Measurements from ENCODE around the gene USP49. TPM values are rescaled to one million over a fixed set of nuclear protein-coding genes. Genes with fewer than 3 reads are reported as not detected.
A peak's percentile ranks its signal among the peaks of the same experiment; 100 is the strongest.

USP49 gene
- polyA plus RNA-seq, 4 donors: 9.2 to 18.0 (median 13.9) TPM

DNA sequence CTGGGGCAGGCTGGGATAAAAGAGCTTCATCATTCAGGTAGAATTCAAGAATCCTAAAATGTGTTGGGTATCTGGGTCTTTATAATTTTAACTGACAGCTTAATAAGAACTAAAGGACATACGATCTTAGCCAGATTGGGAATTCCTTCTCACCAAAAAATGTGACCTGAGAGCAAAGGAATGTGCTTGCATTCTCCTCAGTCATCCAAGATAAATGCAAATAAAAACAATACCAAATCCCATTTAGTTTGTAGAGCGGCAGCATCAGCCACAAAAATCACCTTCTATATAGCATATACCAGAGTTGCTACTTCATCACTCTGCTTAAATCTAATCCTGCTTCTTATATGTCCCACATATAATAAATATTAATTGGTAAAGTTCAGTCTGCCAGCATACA is 16.9 kb downstream of the USP49 start:
- DNase-seq (ENCODE audit: low read depth in 4 of 4, low spot score in 2 of 4): no peak

DNA sequence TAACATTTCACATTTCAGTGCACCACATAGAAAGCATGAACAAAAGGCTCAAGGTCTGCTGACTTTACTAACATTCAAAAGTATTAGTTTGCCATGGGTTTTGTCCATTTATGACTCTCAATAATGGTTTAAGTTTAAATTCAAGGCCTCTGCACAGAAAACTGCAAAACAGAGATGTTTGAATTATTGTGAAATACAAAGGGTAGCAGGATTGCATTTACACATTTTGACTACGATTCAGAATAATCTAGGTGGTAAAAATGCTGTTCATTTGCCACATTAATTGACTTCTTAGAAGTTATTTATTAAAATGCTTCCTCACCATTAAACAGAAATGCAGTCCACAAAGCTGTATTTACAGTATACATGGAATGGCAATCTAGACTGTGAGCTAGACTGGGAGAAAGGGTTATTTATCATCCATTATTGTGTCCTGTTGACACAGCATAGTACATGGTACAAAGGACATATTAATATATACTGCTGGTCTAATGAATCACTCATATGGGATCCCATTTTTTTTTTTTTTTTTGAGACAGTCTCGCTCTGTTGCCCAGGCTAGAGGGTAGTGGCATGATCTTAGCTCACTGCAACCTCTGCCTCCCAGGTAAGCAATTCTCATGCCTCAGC is 18.0 kb downstream of the USP49 start:
- DNase-seq (ENCODE audit: low read depth in 4 of 4, low spot score in 2 of 4): no peak

DNA sequence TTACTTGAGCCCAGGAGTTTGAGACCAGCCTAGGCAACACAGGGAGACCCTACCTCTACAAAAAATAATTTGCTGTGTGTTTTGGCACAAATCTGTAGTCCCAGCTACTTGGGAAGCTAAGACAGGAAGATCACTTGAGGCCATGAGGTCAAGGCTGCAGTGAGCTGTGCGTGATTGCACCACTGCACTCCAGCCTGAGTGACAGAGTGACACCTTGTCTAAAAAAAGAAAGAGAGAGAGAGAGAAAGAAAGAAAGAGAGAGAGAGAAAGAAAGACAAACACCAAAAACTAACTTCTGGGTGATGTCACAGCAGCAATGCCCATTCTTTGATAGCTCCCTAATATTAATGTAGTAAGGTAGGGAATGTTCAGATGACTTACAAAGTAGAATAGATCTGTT is 20.4 kb downstream of the USP49 start:
- DNase-seq (ENCODE audit: low read depth in 4 of 4, low spot score in 2 of 4): no peak

DNA sequence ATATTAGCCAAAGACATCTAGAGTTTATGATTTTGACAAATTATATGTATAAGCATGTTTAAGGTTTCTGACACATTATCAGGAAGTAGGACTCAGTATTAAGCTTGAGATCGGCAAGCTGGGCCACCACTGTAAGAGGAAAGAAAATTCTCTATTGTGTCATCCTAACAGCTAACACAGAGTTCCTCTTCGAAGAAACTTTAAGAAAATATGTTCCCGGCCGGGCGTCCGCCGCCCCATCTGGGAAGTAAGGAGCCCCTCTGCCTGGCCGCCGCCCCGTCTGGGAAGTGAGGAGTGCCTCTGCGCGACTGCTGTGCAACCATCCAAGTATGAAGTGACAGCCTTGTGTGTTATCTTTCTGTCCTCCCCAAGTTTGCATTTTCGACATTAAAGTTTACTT is 23.0 kb downstream of the USP49 start:
- no peak for DNase-seq (ENCODE audit: low read depth in 4 of 4, low spot score in 2 of 4)

- DNase-seq (ENCODE audit: low read depth in 4 of 4, low spot score in 2 of 4): no peak
These were observed 23.5 kb downstream of the USP49 start for GRCh38 chr6:41871691-41872090.

- DNase-seq (ENCODE audit: low read depth in 4 of 4, low spot score in 2 of 4): no peak
These were observed 35.8 kb downstream of the USP49 start for GRCh38 chr6:41859356-41859755.

DNA sequence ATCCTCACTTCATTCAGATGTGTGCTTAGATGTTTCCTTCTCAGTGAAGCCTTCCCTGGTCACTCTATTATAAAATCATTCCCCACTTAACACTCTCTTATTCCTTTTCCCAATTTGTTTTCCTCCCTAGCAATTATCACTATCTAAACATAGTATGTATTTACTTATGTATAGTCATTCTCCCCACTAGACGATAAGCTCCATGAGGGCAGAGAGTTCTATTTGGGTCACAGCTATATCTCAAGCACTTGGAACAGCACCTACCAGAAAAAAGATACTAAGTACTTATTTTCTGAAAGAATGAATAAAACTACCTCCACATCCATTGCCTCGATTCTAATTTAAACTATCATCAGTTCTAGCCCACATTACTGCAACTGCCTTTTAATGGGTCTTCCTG is 36.5 kb downstream of the USP49 start:
- DNase-seq (ENCODE audit: low read depth in 4 of 4, low spot score in 2 of 4): no peak

GRCh38 chr6:41850861-41851260 is 44.3 kb downstream of the USP49 start:
- no peak for DNase-seq (ENCODE audit: low read depth in 4 of 4, low spot score in 2 of 4)

- peak; percentile 7 to 43 (median 19) for DNase-seq (ENCODE audit: low read depth in 4 of 4, low spot score in 2 of 4)
These were observed 48.4 kb downstream of the USP49 start for GRCh38 chr6:41846666-41847237.

DNA sequence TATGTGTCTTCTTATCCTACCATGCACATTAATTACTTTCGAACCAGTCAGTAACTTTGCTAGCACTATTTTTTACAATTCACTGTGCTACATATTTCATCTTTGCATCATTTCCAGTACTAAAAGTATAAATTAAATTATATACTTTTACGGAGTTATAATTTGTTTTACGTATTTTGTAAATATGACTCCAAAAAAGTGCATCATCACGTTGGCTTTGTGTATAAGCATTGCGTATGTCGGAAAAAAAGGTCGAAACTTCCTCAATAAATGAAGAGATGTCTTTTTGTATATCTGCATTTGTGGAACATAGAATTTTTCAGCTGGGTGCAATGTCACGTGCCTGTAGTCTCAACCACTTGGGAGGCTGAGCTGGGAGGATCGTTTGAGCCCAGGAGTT is 52.0 kb downstream of the USP49 start:
- DNase-seq (ENCODE audit: low read depth in 4 of 4, low spot score in 2 of 4): no peak

DNA sequence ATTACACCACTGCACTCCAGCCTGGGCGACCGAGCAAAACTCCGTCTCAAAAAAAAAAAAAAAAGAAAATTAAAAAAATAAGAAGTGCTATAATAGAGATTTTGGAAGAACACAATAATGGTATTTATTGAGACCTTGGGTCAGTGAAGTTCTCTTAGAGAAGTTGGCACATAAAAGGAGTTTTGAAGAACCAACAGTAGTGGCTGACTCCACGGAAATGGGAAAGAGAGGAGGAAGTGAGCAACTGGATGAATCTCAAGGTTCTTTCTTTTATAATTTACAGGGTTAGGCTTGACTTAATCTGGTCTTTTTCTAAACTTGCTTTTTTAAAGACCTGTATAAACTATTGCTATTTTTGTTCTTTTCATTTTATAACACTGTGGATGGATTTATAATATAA is 54.8 kb downstream of the USP49 start:
- no peak for DNase-seq (ENCODE audit: low read depth in 4 of 4, low spot score in 2 of 4)

DNA sequence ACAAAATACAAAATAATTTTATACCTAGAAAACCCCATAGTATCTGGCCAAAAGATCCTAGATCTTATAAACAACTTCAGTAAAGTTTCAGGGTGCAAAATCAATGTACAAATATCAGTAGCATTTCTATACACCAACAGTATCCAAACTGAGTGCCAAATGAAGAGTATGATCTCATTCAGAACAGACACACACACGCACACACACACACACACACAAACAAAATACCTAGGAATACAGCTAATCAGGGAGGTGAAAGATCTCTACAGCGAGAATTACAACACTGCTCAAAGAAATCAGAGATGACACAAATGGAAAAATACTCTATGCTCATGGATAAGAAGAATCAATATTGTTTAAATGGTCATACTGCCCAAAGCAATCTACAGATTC is 58.5 kb downstream of the USP49 start:
- no peak for DNase-seq (ENCODE audit: low read depth in 4 of 4, low spot score in 2 of 4)

GRCh38 chr6:41836022-41836659 is 59.0 kb downstream of the USP49 start:
- DNase-seq (ENCODE audit: low read depth in 4 of 4, low spot score in 2 of 4): no peak

- DNase-seq (ENCODE audit: low read depth in 4 of 4, low spot score in 2 of 4): no peak
These were observed 62.9 kb downstream of the USP49 start for GRCh38 chr6:41832263-41832662.

DNA sequence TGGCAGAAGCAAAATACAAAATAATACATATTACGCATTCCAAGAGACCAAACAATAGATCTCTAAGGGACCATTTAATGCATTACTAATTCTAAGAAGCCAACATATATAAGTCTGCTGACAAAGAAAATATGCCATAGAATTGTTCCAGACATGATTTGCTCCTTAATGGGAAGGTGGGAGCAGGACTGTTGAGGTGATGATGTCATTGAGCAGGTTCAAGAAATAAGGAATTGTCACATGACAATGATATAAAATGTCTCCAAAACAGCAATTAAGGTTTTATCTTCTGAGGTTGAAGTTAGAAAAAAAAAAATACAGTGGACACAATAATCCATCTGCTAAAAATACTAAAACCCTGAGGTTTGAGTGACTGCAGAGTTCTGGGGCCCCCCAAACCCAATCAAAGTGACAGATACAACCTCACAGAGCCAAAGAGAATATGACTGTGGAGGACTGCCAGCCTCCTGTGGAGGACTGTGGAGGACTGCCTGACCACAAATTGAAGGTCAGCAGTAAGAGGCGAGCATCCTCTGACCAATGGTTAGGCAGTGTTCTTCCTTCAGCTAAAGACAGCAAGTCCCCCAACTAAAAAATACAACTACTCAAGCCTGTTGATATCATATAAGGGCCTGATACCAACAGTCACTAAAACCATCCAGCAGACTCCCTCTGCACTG is 68.7 kb downstream of the USP49 start:
- DNase-seq (ENCODE audit: low read depth in 4 of 4, low spot score in 2 of 4): no peak

DNA sequence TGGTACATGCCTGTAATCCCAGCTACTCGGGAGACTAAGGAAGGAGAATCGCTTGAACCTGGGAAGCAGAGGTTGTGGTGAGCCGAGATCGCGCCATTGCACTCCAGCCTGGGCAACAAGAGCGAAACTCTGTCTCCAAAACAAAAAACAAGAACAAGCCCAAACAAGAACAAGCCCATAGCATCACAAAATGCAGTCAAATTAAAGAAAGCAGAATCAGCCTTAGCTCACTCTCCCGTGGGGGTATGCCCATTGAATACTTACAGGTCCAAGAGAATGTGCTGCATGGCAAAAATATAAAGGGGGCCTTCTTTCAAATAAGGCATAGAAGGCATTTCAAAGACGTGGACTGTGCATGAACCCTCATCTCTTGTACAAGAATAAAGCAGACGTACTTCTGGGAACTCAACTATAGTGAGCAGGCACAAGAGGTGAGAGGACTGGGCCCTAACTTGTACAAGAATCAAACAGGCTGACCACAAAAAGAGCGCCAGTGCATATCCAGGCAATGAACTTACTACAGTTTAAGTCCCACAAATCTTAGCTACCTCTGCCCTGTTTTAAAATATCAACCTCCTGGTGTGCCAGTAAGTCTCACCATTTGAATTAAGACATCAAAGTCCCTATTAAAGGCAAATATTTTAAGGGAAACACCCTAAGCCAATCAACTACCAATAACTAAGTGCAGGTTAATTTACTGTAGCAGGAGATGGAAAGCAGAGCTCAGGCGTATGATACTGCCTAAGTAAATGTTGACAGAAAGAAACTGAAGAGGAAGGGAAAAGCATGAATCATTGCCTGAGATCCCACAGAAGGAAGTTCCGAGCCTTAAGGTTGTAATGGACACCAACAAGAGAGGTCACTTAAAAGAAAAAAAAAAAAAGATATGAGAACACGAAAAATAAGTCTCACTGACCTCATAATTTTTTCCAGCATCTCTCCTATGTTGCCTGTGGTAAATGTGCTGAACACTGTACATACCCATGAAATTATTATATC is 70.3 kb downstream of the USP49 start:
- DNase-seq (ENCODE audit: low read depth in 4 of 4, low spot score in 2 of 4): no peak

DNA sequence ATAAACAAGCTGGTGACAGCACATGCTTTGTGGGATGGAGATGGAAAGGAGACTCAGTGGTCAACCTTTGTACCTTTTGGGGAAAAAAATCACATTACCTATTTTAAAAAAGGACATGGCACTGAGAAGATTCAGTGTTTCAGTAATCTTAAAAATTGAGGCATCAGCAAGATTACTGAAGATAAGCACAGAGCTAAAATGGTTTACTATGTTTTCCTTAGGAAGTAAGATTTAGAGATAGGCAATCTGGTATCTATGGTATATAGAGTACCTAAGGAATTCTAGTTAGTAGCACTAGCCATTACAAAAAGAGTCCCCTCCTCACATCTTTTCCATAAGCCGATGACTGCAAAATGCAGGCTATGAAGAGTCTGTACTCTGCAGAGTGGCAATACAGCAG is 72.0 kb downstream of the USP49 start:
- DNase-seq (ENCODE audit: low read depth in 4 of 4, low spot score in 2 of 4): no peak

DNA sequence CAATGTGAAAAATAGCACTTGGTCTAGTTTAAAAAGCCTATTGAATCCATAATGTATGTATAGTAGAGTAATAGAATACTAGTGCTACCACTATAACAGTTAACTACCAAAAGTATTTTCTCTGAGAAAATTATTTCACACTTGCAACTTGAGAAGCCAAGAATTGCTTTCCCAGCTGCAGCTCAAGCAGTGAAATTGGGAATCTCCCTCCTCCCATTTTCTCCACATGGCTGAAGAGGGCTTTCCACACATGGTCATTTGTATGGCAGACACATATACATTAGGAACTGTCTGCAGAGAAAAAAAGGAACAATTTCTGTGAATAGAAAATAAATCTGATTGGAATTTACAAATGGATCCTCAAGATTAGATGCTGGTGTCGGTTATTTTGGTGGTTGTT is 73.2 kb downstream of the USP49 start:
- DNase-seq (ENCODE audit: low read depth in 4 of 4, low spot score in 2 of 4): no peak

DNA sequence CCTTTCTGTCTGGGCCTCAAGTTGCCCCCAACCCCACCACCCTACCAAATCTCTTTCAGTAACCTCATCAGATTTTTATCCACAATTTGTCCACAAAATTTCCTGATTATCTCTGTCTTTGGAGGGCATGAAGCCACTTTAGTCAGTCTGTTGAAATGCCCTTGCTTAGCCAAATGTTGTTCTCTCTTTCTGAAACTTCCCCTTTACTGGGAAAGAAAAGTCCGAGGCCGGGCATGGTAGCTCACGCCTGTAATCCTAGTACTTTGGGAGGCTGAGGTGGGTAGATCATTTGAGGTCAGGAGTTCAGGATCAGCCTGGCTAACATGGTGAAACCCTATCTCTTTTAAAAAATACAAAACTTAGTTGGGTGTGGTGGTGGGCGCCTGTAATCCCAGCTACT is 73.9 kb downstream of the USP49 start:
- no peak for DNase-seq (ENCODE audit: low read depth in 4 of 4, low spot score in 2 of 4)

DNA sequence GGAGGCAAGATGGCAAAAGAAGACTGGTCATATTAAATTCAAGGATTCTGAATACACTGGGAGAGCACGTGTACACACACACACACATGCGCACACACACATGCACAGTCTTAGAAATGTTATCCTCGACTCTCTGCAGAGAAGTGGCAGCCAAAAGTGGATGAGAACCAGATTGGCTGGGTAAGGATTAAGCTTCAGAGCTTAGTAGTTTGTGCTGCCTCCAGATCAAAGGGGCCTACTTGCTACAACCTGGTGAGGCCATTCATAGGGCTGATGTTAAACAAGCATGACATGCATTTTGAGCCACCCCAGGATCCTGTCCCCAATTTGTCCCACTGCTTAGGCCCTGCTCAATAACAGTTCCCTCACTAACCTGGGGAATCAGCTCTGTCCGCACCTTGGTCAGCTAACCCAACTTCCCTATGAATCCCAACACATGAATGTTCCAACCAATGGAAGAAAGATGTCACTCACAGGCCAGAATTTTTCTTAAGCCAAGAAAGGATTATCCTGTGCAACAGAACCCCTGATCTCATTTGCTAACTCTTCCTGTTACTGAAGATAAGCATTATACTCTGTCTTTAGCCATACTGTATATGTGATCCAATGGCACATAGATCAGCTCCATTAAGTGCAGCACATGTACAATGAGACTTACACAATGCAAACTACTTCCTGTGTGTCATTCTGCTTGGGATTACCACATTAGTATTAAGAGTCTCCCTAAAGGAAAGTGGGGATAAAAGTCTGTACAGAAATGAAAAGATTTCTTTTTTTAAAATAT is 76.7 kb downstream of the USP49 start:
- DNase-seq (ENCODE audit: low read depth in 4 of 4, low spot score in 2 of 4): no peak
